ENCODE results near the gene PCK2. TPM values are rescaled to one million over a fixed set of nuclear protein-coding genes. Genes with fewer than 3 reads are reported as not detected.

The PCK2 gene
- total and polyA plus RNA-seq, 2 donors (not counting 3 experiments of a cell fraction or from before 2014, with no cell fraction given): 23.5 to 24.5 TPM

- Histone ChIP-seq H3K79me2 (ENCODE audit: control insufficient read depth, insufficient read depth, low read length) (no peaks in the 10 kb centered on the region), H3K27me3 (ENCODE audit: control insufficient read depth in 2 of 2, insufficient read depth in 2 of 2, low read length in 2 of 2) (peaks cover 2 to 12% of the 10 kb centered on the region in 2 experiments), H4K20me1 (replicated peaks; ENCODE audit: control insufficient read depth, extremely low read depth, insufficient read depth, low read length) (no peaks in the 10 kb centered on the region), H3K9me3 (replicated peaks; ENCODE audit: control insufficient read depth, insufficient read depth, low read length) (no peaks in the 10 kb centered on the region), H3K4me2 (ENCODE audit: insufficient read depth, low read length) (no peak overlapping the region), H3K9ac (replicated peaks; ENCODE audit: extremely low read depth, insufficient read depth, low read length) (no peak overlapping the region), H3K4me3 (replicated peaks in 1 of 3; ENCODE audit: insufficient read depth in 1 of 3, low read depth in 1 of 3, low read length in 3 of 3) (no peak overlapping the region), H3K36me3 (ENCODE audit: control insufficient read depth in 2 of 2, extremely low read depth in 1 of 2, insufficient read depth in 2 of 2, low read length in 2 of 2) (no peaks in the 10 kb centered on the region), H3K9me1 (replicated peaks; ENCODE audit: control insufficient read depth, extremely low read depth, insufficient read depth, low read length) (no peaks in the 10 kb centered on the region), H3K27ac (ENCODE audit: insufficient read depth, low read depth, low read length) (no peak overlapping the region), H2AFZ (ENCODE audit: low read depth, low read length) (no peak overlapping the region), H3K4me1 (ENCODE audit: control insufficient read depth, extremely low read depth, insufficient read depth, low read length) (peaks cover 12% of the 10 kb centered on the region)
- dilution Hi-C loops (cut with MboI; ENCODE audit: extremely low pct_ligation_motif_present, low sequenced_read_pairs) (no loop called here), intact Hi-C loops (cut with micrococcal nuclease) (no loop called here)
- ChIA-PET POLR2A (interaction anchor here (0.6 kb wide), 1 partner anchor 273 kb away, joined by 5 read pairs; no protein-coding TSS in a partner anchor), CTCF (interaction anchor here (0.7 to 9.5 kb wide), 8 partner anchors 8 to 107 kb away, joined by 3 to 420 read pairs (median 3); partner anchors contain the start of genes DCAF11, IRF9, NRL and PCK2)
- FAIRE-seq (no peak), DNase-seq (ENCODE audit: low read depth, low spot score) (no peak)
- TF ChIP-seq GATA2 (IDR thresholded peaks at IDR 0.05; ENCODE audit: insufficient read depth, insufficient read length, low read depth, low read length): no peak
- no peak for TF ChIP-seq FOS (IDR thresholded peaks at IDR 0.05; ENCODE audit: borderline replicate concordance, insufficient read depth, low read length)
- TF ChIP-seq POLR2A (IDR thresholded peaks at IDR 0.05; ENCODE audit: low read depth, low read length): no peak
- TF ChIP-seq MYC (IDR thresholded peaks at IDR 0.05; ENCODE audit: low read depth, low read length): no peak
- TF ChIP-seq POLR2AphosphoS5 (IDR thresholded peaks at IDR 0.05; ENCODE audit: insufficient read depth, low read depth, low read length): no peak
- TF ChIP-seq JUN (IDR thresholded peaks at IDR 0.05; ENCODE audit: borderline replicate concordance, insufficient read depth, insufficient read length, low read depth): no peak
- no peak for TF ChIP-seq CTCF (IDR thresholded peaks at IDR 0.05; ENCODE audit: extremely low read depth in 1 of 2, insufficient read depth in 1 of 2, low read depth in 1 of 2, low read length in 2 of 2)
- no peak for TF ChIP-seq EZH2 (IDR thresholded peaks at IDR 0.05; ENCODE audit: borderline replicate concordance, low read depth, low read length, severe bottlenecking)
- TF ChIP-seq MAX (IDR thresholded peaks at IDR 0.05; ENCODE audit: insufficient read depth, insufficient read length): no peak
- no TSS peak for BruUV-seq (replicated peaks)
Measured at GRCh38 chr14:24054324-24054641, 39.8 kb upstream of the PCK2 start.
